ENCODE results near the gene DCP2.

DCP2 gene

GRCh38 chr5:112975721-112976431, 722 bp upstream of the DCP2 start:
- no peak for DNase-seq (ENCODE audit: low read depth)
- peak overlapping the region; percentile 95 for H3K4me3 ChIP-seq (ENCODE audit: low read depth, low read length)
- no peak for TF ChIP-seq CTCF (IDR thresholded peaks at IDR 0.05; ENCODE audit: control insufficient read depth, extremely low read depth, insufficient read depth)

- TF ChIP-seq CTCF (IDR thresholded peaks at IDR 0.05; ENCODE audit: control insufficient read depth, extremely low read depth, insufficient read depth): no peak
- no peak for DNase-seq (ENCODE audit: low read depth)
- peak overlapping the region; percentile 95 for H3K4me3 ChIP-seq (ENCODE audit: low read depth, low read length)
These were observed 853 bp downstream of the DCP2 start for GRCh38 chr5:112977440-112977861.

- no peak for TF ChIP-seq CTCF (IDR thresholded peaks at IDR 0.05; ENCODE audit: control insufficient read depth, extremely low read depth, insufficient read depth)
- DNase-seq (ENCODE audit: low read depth): no peak
- no peak overlapping the region for H3K4me3 ChIP-seq (ENCODE audit: low read depth, low read length)
These were observed 2.2 kb downstream of the DCP2 start for GRCh38 chr5:112978836-112979235.

- H3K4me3 ChIP-seq (ENCODE audit: low read depth, low read length): no peak overlapping the region
- DNase-seq (ENCODE audit: low read depth): no peak
- TF ChIP-seq CTCF (IDR thresholded peaks at IDR 0.05; ENCODE audit: control insufficient read depth, extremely low read depth, insufficient read depth): no peak
These were observed 3.1 kb downstream of the DCP2 start for GRCh38 chr5:112979723-112980122.

GRCh38 chr5:112983363-112983762, 6.8 kb downstream of the DCP2 start:
- TF ChIP-seq CTCF (IDR thresholded peaks at IDR 0.05; ENCODE audit: control insufficient read depth, extremely low read depth, insufficient read depth): no peak
- no peak overlapping the region for H3K4me3 ChIP-seq (ENCODE audit: low read depth, low read length)
- no peak for DNase-seq (ENCODE audit: low read depth)

GRCh38 chr5:112986224-112986623, 9.6 kb downstream of the DCP2 start:
- DNase-seq (ENCODE audit: low read depth): no peak
- no peak for TF ChIP-seq CTCF (IDR thresholded peaks at IDR 0.05; ENCODE audit: control insufficient read depth, extremely low read depth, insufficient read depth)

More at GRCh38 chr5:112986224-112986623, 9.6 kb downstream of the DCP2 start:
- no peak overlapping the region for H3K4me3 ChIP-seq (ENCODE audit: low read depth, low read length)
